MM.1S (cell line): ENCODE results near the gene COL20A1.

Experiments
- CTCF ChIP-seq: fragments of 300-600 bp; sonication (generic); IDR thresholded peaks from 2 replicates; pipeline ENCODE4 v1.5.1; 2016; ENCODE audit warnings: antibody characterized with exemption, low read length, mixed read lengths
- EZH2 ChIP-seq: fragments of 300-600 bp; sonication (generic); optimal IDR thresholded peaks from 2 replicates; pipeline ENCODE3; 2017; ENCODE audit warnings: low read depth, mild to moderate bottlenecking, antibody characterized with exemption, low read length, mixed read lengths

DNA sequence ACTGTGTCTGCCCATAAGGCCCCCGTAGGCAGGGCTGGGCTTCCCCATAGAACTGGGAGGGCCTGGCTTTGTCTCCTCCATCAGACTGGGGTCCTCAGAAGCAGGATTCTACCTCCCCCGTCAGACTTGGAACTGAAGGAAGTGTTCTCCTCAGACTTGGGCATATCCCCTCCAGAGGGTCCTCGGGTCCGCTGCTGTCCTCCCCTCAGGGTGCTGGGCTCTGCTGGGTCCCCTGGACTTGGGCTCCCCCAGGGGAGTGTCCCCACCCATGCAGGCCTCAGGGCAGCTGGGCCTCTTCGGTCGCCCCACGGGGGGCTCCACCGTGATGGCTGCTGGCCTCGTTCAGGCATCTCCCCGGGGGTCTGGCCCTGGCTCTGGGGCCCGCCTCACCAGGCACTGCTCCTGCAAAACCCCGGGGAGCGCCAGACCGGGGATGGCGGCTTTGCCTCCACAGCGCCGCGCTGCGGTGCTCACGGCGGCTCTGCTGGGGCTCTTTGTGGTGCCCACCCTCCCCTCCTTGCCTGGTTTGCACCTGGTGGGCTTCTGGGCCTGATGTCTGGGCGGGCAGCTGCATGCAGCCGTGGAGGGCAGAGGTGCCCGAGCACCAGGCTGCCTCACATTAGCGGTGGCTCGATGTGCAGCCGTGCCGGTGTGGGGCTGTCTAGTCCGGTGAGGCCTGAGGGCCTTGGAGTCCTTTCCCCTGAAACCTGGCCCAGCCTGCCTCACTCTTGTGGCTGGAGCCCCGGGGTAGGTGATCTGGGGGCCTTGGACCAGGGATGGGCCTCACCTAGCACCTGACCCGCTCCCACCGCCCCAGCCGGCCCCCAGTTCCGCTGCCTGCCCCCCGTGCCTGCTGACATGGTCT, 13.9 kb downstream of the COL20A1 start:
- TF ChIP-seq EZH2 (no peak), CTCF (no peak)
